Nephron progenitor cell (in vitro differentiated cells): ENCODE data around the gene C4orf46.

Experiments
- DNase-seq: peaks from one replicate; pipeline ENCODE4 v3.0.0; 2021
- H3K27ac Mint-ChIP-seq: 2 replicates; pipeline ENCODE4 v1.8.0; 2021; ENCODE audit warnings: mild to moderate bottlenecking, moderate library complexity, mixed read lengths
- H3K27me3 Mint-ChIP-seq: 2 replicates; pipeline ENCODE4 v1.8.0; 2021; ENCODE audit warnings: mild to moderate bottlenecking, low read depth, mixed read lengths; ENCODE audit not compliant: poor library complexity
- H3K36me3 Mint-ChIP-seq: 2 replicates; pipeline ENCODE4 v1.8.0; 2021; ENCODE audit warnings: low read depth, mixed read lengths
- H3K4me1 Mint-ChIP-seq: 2 replicates; pipeline ENCODE4 v1.8.0; 2021; ENCODE audit warnings: mixed read lengths
- H3K4me3 Mint-ChIP-seq: 2 replicates; pipeline ENCODE4 v1.8.0; 2021; ENCODE audit warnings: mild to moderate bottlenecking, moderate library complexity, mixed read lengths
- H3K9me3 Mint-ChIP-seq: 2 replicates; pipeline ENCODE4 v1.8.0; 2021; ENCODE audit warnings: mild to moderate bottlenecking, moderate library complexity, mixed read lengths
- CTCF ChIP-seq: fragments of 200-600 bp; sonication (generic); IDR thresholded peaks from 2 replicates; pipeline ENCODE4 v1.5.0; 2021; ENCODE audit warnings: antibody characterized with exemption

Gene C4orf46

GRCh38 chr4:158688813-158689212 lies 17.1 kb upstream of the C4orf46 start:
- no peaks in the 10 kb centered on the region for H3K9me3 Mint-ChIP-seq
- peaks cover 10% of the 10 kb centered on the region for H3K36me3 Mint-ChIP-seq
- no peak for DNase-seq
- H3K27me3 Mint-ChIP-seq = no peaks in the 10 kb centered on the region
- no peak overlapping the region for H3K4me3 Mint-ChIP-seq
- peaks cover 6% of the 10 kb centered on the region for H3K4me1 Mint-ChIP-seq
- TF ChIP-seq CTCF = no peak
- H3K27ac Mint-ChIP-seq = no peak overlapping the region

GRCh38 chr4:158682066-158682465 lies 10.4 kb upstream of the C4orf46 start:
- TF ChIP-seq CTCF = no peak
- H3K9me3 Mint-ChIP-seq = no peaks in the 10 kb centered on the region
- no peak for DNase-seq
- no peak overlapping the region for H3K27ac Mint-ChIP-seq
- no peak overlapping the region for H3K4me3 Mint-ChIP-seq
- H3K36me3 Mint-ChIP-seq = no peaks in the 10 kb centered on the region
- no peaks in the 10 kb centered on the region for H3K4me1 Mint-ChIP-seq
- no peaks in the 10 kb centered on the region for H3K27me3 Mint-ChIP-seq

GRCh38 chr4:158681629-158682028 lies 9.9 kb upstream of the C4orf46 start:
- Mint-ChIP-seq H3K4me1 (no peaks in the 10 kb centered on the region), H3K27ac (no peak overlapping the region), H3K27me3 (no peaks in the 10 kb centered on the region), H3K4me3 (no peak overlapping the region), H3K36me3 (no peaks in the 10 kb centered on the region), H3K9me3 (no peaks in the 10 kb centered on the region)
- DNase-seq = no peak
- no peak for TF ChIP-seq CTCF

GRCh38 chr4:158678767-158679166 lies 7.1 kb upstream of the C4orf46 start:
- no peaks in the 10 kb centered on the region for H3K4me1 Mint-ChIP-seq
- TF ChIP-seq CTCF = no peak
- H3K4me3 Mint-ChIP-seq = no peak overlapping the region
- no peaks in the 10 kb centered on the region for H3K27me3 Mint-ChIP-seq
- no peak for DNase-seq
- no peak overlapping the region for H3K27ac Mint-ChIP-seq
- no peaks in the 10 kb centered on the region for H3K36me3 Mint-ChIP-seq
- no peaks in the 10 kb centered on the region for H3K9me3 Mint-ChIP-seq

- Mint-ChIP-seq H3K27ac (no peak overlapping the region), H3K27me3 (no peaks in the 10 kb centered on the region), H3K9me3 (no peaks in the 10 kb centered on the region), H3K36me3 (no peaks in the 10 kb centered on the region), H3K4me1 (peaks cover 10% of the 10 kb centered on the region), H3K4me3 (no peak overlapping the region)
- no peak for DNase-seq
- TF ChIP-seq CTCF = no peak
Observed at GRCh38 chr4:158676076-158676475, 4.4 kb upstream of the C4orf46 start.

- H3K36me3 Mint-ChIP-seq = peaks cover 5% of the 10 kb centered on the region
- H3K4me3 Mint-ChIP-seq = no peak overlapping the region
- no peak overlapping the region for H3K27ac Mint-ChIP-seq
- H3K4me1 Mint-ChIP-seq = peaks cover 26% of the 10 kb centered on the region
- H3K9me3 Mint-ChIP-seq = no peaks in the 10 kb centered on the region
- TF ChIP-seq CTCF = no peak
- no peak for DNase-seq
- H3K27me3 Mint-ChIP-seq = no peaks in the 10 kb centered on the region
Observed at GRCh38 chr4:158673633-158674032, 1.9 kb upstream of the C4orf46 start.
